Fibroblast of skin of scalp (primary cell): Measurements from ENCODE around the gene ZNF483.
"Not testable (repeated sequence)": the region's sequence is repeated elsewhere in the genome, so short reads cannot be mapped to it uniquely, and the experiment has no call there.

ENCODE experiments used
- DNase-seq: peaks from one replicate; pipeline ENCODE4 v3.0.0-alpha.2; 2013

Gene ZNF483

GRCh38 chr9:111542497-111543254 is 17.7 kb downstream of the ZNF483 start:
- no peak for DNase-seq

DNA sequence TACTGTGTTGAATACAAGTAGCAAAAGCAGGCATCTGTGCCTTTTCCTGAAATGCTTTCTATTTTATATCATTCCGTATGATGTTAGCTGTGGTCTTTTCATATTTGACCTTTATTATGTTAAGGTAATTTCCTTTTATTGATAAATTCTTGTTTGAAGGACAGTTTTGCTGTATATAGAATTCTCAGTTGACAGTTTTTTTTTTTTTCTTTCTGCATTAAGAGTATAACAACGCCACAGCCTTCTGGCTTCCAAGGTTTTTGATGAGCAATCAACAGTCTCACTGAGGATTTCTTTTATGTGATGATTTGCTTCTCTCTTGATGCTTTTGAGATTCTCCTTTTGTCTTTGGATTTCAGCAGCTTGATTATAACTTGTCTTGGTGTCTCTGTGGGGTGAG is 23.6 kb downstream of the ZNF483 start:
- DNase-seq = no peak

- not testable (repeated sequence) for DNase-seq
Measured at GRCh38 chr9:111555425-111555824, 30.4 kb downstream of the ZNF483 start.

- DNase-seq = peak; percentile 22
Measured at GRCh38 chr9:111559000-111559610, 34.1 kb downstream of the ZNF483 start.

GRCh38 chr9:111561165-111561719 is 36.3 kb downstream of the ZNF483 start:
- no peak for DNase-seq

GRCh38 chr9:111566234-111566633 is 41.3 kb downstream of the ZNF483 start:
- DNase-seq = peak; percentile 28

- not testable (repeated sequence) for DNase-seq
Measured at GRCh38 chr9:111568127-111568526, 43.1 kb downstream of the ZNF483 start.

GRCh38 chr9:111572950-111573604 is 48.1 kb downstream of the ZNF483 start:
- DNase-seq = peak; percentile 91

- no peak for DNase-seq
Measured at GRCh38 chr9:111582888-111583287, 57.9 kb downstream of the ZNF483 start.

- DNase-seq = no peak
Measured at GRCh38 chr9:111586378-111586777, 61.4 kb downstream of the ZNF483 start.

DNA sequence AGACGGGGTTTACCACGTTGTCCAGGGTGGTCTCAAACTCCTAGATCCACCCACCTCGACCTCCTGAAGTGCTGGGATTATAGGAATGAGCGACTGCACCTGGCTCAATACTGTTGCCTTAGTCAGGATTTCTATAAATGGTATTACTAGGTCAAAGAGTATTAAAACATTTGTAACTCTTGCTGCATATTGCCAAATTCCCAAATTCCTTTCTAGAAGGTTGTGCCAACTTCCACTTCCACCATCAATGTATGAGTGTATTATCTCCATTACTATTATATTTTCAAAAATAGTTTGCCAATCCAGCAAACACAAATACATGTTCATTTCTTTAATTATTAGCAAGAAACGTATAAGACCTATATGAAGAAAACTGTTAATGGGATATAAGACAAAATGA is 63.9 kb downstream of the ZNF483 start:
- DNase-seq = no peak

- DNase-seq = peak; percentile 46
Measured at GRCh38 chr9:111597852-111598732, 73.1 kb downstream of the ZNF483 start.

DNA sequence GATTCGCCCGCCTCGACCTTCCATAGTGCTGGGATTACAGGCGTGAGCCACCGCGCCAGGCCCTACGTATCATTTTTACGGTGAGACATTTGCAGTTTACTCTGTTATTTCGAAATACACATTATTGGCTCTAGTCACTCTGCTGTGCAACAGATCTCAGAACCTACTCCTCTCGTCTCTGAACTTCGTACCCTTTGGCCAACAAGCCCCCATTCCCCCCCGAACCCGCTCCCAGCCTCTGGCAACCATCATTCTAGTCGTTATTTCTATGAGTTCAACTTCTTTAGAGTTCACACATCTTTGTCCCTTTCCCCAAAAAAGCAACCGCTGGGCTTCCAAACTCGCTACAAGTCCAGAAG is 73.7 kb downstream of the ZNF483 start:
- DNase-seq = peak; percentile 8

DNA sequence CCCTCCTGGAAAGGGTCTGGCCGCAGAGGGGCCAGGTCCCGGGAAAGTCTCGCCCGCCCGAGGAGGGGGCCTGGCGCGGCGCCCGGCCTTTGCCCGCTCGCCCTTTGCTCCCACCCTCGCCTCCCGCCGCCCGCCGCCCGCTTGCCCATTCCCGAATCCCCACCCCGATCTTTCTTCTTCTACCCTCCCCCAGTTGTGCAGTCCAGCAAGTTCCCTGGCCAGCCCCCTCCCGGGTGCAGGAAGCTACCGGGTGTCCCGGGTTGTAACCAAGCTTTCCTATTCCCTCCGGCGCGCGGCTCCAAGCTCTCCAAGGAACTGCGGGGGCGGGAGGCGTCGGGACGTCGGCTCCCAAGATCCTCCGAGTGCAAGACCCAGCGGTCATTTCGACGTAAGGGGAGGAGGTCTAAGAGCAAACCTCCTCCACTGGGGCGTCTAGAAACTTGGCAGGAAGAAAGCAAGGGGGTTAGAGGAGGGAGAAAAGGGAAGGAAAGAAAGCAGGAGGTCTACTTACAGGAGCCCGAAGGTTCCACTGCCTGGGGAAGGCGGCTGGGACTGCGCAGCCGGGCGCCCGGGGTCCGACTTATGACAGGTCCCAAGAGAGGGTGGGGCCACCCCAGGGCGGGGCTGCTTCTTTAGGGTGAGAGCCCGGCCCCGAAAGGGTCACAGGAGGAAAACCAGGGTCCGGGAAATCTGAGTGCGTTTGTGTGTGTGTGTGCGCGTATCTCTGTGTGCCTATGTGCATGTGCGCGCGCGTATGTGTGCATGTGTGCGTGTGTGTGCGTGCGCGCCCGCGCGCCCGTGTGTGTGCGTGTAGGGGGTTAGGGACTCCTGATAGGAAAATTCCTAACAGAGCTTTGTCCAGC is 74.3 kb downstream of the ZNF483 start, which contains the start of gene PTGR1:
TSS of gene PTGR1 (minus strand) at position 556 of the 863 bp plus-strand sequence. CDS start 2,225 bp downstream, outside the sequence.
- DNase-seq = peak; percentile 85

DNA sequence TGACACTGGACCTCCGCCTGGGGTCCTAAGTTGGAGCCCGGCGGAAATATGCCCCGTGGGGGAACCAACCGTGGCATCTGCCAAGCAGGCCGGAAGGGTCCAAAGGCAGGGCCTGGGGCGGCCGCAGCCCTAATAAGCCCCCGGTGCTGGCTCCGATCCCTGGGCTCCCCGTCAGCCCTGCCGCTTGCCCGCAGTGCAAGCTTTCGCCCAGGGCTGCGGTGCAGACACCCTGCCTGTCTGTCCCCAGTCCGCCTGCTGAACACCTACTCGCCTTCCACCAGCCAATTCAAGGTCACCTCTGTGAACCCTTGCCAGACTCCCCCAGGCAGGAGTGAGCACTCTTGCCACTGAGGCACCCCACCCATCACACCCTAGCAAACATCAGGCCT is 75.0 kb downstream of the ZNF483 start:
- no peak for DNase-seq

DNA sequence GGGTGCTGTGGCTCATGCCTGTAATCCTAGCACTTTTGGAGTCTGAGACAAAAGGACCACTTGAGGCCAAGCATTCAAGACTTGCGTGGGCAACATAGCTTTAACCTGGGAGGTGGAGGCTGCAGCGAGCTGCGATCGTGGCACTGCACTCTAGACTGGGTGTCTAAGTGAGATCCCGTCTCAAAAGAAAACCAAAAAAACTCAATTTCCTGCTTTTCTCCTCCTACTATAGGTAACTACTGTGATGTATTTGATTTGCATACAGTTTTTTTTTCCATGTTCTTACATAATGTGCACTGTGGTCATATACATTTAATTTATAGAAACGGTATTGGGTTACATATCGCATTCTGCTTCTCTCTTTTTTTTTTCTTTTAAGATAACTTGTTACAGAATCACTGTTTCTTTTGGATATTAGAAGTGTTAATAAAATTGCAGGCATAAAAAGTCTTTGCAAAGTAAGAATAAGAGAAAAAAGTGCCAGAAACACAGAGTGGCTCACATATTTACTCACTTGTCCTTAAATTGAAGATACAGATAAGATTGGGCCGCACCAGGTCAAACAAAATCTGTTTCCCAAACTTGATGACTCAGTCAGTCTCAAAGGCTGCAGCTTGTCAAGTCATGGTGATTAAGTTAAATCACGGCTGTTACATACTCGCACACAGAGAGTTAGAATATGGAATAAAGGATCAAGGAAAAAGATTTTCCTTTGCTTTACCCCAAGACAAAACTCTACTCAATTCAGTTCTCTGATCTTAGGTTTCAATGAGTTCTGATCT is 76.4 kb downstream of the ZNF483 start:
- DNase-seq = peak; percentile 23

DNA sequence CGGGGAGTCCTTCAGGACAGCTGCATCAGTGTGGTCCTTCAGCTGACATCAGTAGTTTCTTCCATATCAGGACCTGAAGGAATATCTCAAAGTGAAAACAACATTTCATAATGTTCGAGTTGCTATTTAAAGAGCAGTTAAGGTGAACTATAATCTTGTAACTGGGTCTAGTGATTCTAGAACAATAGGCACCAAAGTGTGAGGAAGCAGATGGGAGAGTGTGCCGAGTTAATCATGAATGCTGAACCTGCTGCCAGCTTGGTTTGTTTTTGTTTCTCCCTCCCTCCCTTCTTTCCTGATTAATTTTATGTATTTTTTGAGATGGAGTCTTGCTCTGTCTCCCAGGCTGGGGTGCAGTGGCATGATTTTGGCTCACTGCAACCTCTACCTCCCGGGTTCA is 78.1 kb downstream of the ZNF483 start:
- no peak for DNase-seq

DNA sequence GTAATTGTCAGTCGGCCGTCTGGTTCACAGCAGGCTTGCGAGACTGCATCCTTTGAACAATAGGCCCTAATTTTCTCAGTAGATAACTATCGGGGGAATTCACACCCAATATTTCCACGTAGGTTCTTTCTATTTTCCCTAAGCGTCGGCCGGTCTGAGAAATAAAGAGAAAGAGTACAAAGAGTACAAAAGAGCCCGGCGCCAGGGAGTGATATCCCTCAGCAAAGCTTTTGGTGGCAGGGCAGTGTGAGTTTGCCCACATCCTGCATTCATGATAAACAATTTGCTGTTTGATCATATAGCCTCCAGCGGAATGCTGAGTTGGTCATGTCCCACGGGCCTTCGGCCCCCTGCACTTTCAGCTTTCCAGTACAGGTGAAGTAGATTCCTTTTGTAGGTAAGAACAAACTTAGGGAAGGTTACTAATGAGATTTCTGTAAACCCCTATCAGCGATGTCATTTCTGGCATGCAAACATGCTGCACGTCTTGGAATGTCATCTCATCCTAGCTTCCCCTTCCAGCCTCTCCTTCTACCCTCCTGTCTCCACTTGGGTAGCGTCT is 79.2 kb downstream of the ZNF483 start:
- no peak for DNase-seq

DNA sequence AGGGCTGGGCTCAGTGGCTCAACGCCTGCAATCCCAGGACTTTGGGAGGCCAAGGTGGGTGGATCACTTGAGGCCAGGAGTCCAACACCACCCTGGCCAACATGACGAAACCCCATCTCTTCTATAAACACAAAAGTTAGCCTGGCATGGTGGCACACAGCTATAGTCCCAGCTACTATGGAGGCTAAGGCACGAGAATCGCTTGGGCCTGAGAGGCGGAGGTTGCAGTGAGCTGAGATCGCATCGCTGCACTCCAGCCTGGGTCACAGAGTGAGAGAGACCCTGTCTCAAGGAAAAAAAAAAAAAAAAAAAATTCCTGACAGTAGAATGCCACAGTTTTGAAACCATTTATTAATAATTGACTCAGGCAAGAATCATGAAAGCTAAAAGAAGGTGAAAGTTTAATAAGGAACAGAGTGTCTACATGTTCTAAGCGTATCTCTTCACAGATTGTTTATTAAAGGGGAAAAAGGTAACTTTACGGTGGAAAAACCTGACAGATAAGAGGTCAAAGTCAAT is 80.1 kb downstream of the ZNF483 start:
- DNase-seq = no peak

- DNase-seq = no peak
Measured at GRCh38 chr9:111610149-111610548, 85.2 kb downstream of the ZNF483 start.
